Lung (tissue), 12 donors: Measurements from ENCODE around the gene HYAL3. TPM values are rescaled to one million over a fixed set of nuclear protein-coding genes. Genes with fewer than 3 reads are reported as not detected.
"Not testable (repeated sequence)": the region's sequence is repeated elsewhere in the genome, so short reads cannot be mapped to it uniquely, and the experiment has no call there.

ENCODE experiments used
- ATAC-seq: fragments of 200-7000 bp; cut with Tn5 transposase; one replicate; pipeline ENCODE4 v1.9.1; 2020; ENCODE audit warnings: moderate number of reproducible peaks; ENCODE audit not compliant: insufficient read depth, low FRiP score
- DNase-seq, 3 donors: peaks; one replicate each; pipeline ENCODE4 v3.0.0-alpha.2; 2013 to 2017
- H3K27ac ChIP-seq, 2 donors: one replicate each; pipeline ENCODE4 v1.5.1; 2013; ENCODE audit warnings: mild to moderate bottlenecking in 2 of 2, moderate library complexity in 2 of 2, control low read depth in 1 of 2, inconsistent platforms in 1 of 2, low read depth in 1 of 2, low read length in 1 of 2
- H3K27me3 ChIP-seq, 3 donors: one replicate each; pipeline ENCODE4 v1.5.1; 2013; ENCODE audit warnings: low read length in 2 of 3; ENCODE audit not compliant: control insufficient read depth in 3 of 3, insufficient read depth in 3 of 3
- H3K36me3 ChIP-seq, 4 donors: one replicate each; pipeline ENCODE4 v1.5.1; 2013; ENCODE audit warnings: low read length in 4 of 4, mild to moderate bottlenecking in 1 of 4, moderate library complexity in 1 of 4; ENCODE audit not compliant: control insufficient read depth in 4 of 4, insufficient read depth in 4 of 4
- H3K4me1 ChIP-seq, 5 donors: one replicate each; pipeline ENCODE4 v1.5.1; 2013; ENCODE audit warnings: low read length in 5 of 5, mild to moderate bottlenecking in 2 of 5, moderate library complexity in 1 of 5; ENCODE audit not compliant: control insufficient read depth in 5 of 5, insufficient read depth in 5 of 5
- H3K4me3 ChIP-seq: one replicate; pipeline ENCODE4 v1.5.1; 2013; ENCODE audit warnings: mild to moderate bottlenecking, control low read depth, moderate library complexity
- H3K9ac ChIP-seq, 2 donors: one replicate each; pipeline ENCODE4 v1.5.1; 2013; ENCODE audit warnings: low read length in 2 of 2, control low read depth in 1 of 2; ENCODE audit not compliant: insufficient read depth in 1 of 2
- H3K9me3 ChIP-seq, 4 donors: one replicate each; pipeline ENCODE4 v1.5.1; 2013; ENCODE audit warnings: low read length in 3 of 4, mild to moderate bottlenecking in 1 of 4, moderate library complexity in 1 of 4; ENCODE audit not compliant: control insufficient read depth in 4 of 4, insufficient read depth in 3 of 4
- CTCF ChIP-seq: IDR thresholded peaks from 2 replicates; pipeline ENCODE4 v1.5.1; 2012; ENCODE audit warnings: mild to moderate bottlenecking; ENCODE audit errors: control extremely low read depth, extremely low read depth
- WGBS, 2 donors: extraction: QIAGEN DNeasy Blood & Tissue Kit; methylation state at CpG; one replicate each; pipeline ENCODE4 v1.1.7; 2013; 5-methylcytosine and 5-hydroxymethylcytosine counted together
- polyA plus RNA-seq, 2 donors: library from polyadenylated mRNA; stranded (reverse); fragments of 200-250 nt; gene quantifications; one replicate each; pipeline ENCODE4 v1.2.1, GENCODE V29; 2013
- total RNA-seq, 2 donors: library from RNA; depleted of rRNA in 1 of 2; stranded (reverse); fragments of >200 nt in 1 of 2; gene quantifications; one replicate each; pipeline ENCODE4 v1.2.1, GENCODE V29; 2014 to 2021
- donor health status: control.
- donor health status: control.
- donor health status: Bipolar disorder and iron deficiency.
- donor health status: healthy.
- donor health status: DM: yes; HTN: yes; CAD: no.

The HYAL3 gene
- total and polyA plus RNA-seq, 4 donors: 1.4 to 4.9 (median 3.3) TPM

GRCh38 chr3:50245831-50246516 lies 53.2 kb downstream of the HYAL3 start:
- H3K36me3 ChIP-seq: peaks cover 0 to 16% (median 5%) of the 10 kb centered on the region in 4 donors

GRCh38 chr3:50245251-50245745 lies 53.9 kb downstream of the HYAL3 start:
- H3K9me3 ChIP-seq: no peaks in the 10 kb centered on the region
- H3K4me3 ChIP-seq: peak overlapping the region; percentile 10
- TF ChIP-seq CTCF: no peak
- H3K27me3 ChIP-seq: no peaks in the 10 kb centered on the region
- peak overlapping the region; percentile 16 to 40 for H3K9ac ChIP-seq
- DNase-seq (no peak), ATAC-seq (no peak)
- peaks cover 0 to 12% (median 5%) of the 10 kb centered on the region in 4 donors for H3K36me3 ChIP-seq
- WGBS, 2 donors: 66 to 69% methylated on average over 16 of the region's 16 CpGs
- peak overlapping the region; percentile 76 to 91 for H3K27ac ChIP-seq
- peaks cover 3 to 66% (median 14%) of the 10 kb centered on the region in 5 donors for H3K4me1 ChIP-seq

More at GRCh38 chr3:50245831-50246516, 53.2 kb downstream of the HYAL3 start:
- Histone ChIP-seq H3K9me3 (no peaks in the 10 kb centered on the region), H3K4me1 (peaks cover 3 to 67% (median 14%) of the 10 kb centered on the region in 5 donors), H3K27me3 (no peaks in the 10 kb centered on the region), H3K27ac (peak overlapping the region; percentile 76 to 91), H3K9ac (peak overlapping the region; percentile 16 to 40), H3K4me3 (peak overlapping the region; percentile 10)
- DNase-seq (peak; percentile 92), ATAC-seq (peak; percentile 82)
- 1% methylated on average over 20 to 25 of the region's 25 CpGs for WGBS, 2 donors
- TF ChIP-seq CTCF: peak; percentile 93

- 47 to 54% methylated on average over 5 to 6 of the region's 6 CpGs for WGBS, 2 donors
- H3K9ac ChIP-seq: not testable (repeated sequence)
These were observed 54.4 kb downstream of the HYAL3 start for GRCh38 chr3:50244813-50245212.

GRCh38 chr3:50243543-50243895 lies 55.7 kb downstream of the HYAL3 start:
- Histone ChIP-seq H3K27ac (peak overlapping the region; percentile 84 to 95), H3K4me1 (peaks cover 2 to 58% (median 21%) of the 10 kb centered on the region in 5 donors), H3K27me3 (no peaks in the 10 kb centered on the region), H3K9ac (peak overlapping the region in 1 of 2 donors; percentile 23), H3K9me3 (no peaks in the 10 kb centered on the region), H3K4me3 (no peak overlapping the region), H3K36me3 (peaks cover 0 to 12% (median 9%) of the 10 kb centered on the region in 4 donors)
- DNase-seq: no peak
- ATAC-seq: no peak
- TF ChIP-seq CTCF: no peak
- WGBS, 2 donors: 73 to 79% methylated on average over 4 of the region's 4 CpGs

More at GRCh38 chr3:50244813-50245212, 54.4 kb downstream of the HYAL3 start:
- H3K9me3 ChIP-seq, H3K27me3 ChIP-seq, ATAC-seq, DNase-seq, H3K4me3 ChIP-seq: not testable (repeated sequence)
- Histone ChIP-seq H3K36me3 (peaks cover 0 to 11% (median 4%) of the 10 kb centered on the region in 4 donors), H3K27ac (peak overlapping the region; percentile 76 to 90), H3K4me1 (peaks cover 3 to 65% (median 16%) of the 10 kb centered on the region in 5 donors)
